SK-N-SH (cell line): ENCODE measurements around the gene PLCB3. TPM values are rescaled to one million over a fixed set of nuclear protein-coding genes. Genes with fewer than 3 reads are reported as not detected.

Experiments used
- CTCF ChIP-seq: fragments of 200-600 bp; sonication (generic); IDR thresholded peaks from 2 replicates; pipeline ENCODE4 v1.6.1; 2017; ENCODE audit warnings: antibody characterized with exemption, mild to moderate bottlenecking, moderate library complexity
- EZH2phosphoT487 ChIP-seq: fragments of 200-600 bp; sonication (generic); IDR thresholded peaks from 2 replicates; pipeline ENCODE4 v1.6.1; 2017; ENCODE audit warnings: low read depth, mixed run types, mild to moderate bottlenecking, antibody characterized with exemption, moderate library complexity, borderline replicate concordance
- FOSL2 ChIP-seq: IDR thresholded peaks from 2 replicates; pipeline ENCODE4 v1.4.0; 2012; ENCODE audit warnings: low read depth, mild to moderate bottlenecking, moderate library complexity, borderline replicate concordance
- FOXM1 ChIP-seq: IDR thresholded peaks from 2 replicates; pipeline ENCODE4 v1.4.0; 2012; ENCODE audit warnings: low read depth, mild to moderate bottlenecking
- GABPA ChIP-seq: IDR thresholded peaks from 2 replicates; pipeline ENCODE4 v1.4.0; 2012; ENCODE audit warnings: low read depth, mild to moderate bottlenecking
- GATA2 ChIP-seq: sonication (generic); formaldehyde crosslinking; IDR thresholded peaks from 2 replicates; pipeline ENCODE4 v1.5.0; 2020; ENCODE audit warnings: mild to moderate bottlenecking, missing genetic modification reagents
- IRF3 ChIP-seq: fragments of 150-350 bp; IDR thresholded peaks from 2 replicates; pipeline ENCODE4 v1.6.1; 2016; ENCODE audit warnings: mild to moderate bottlenecking, low read depth, low read length
- MEF2A ChIP-seq: IDR thresholded peaks from 2 replicates; pipeline ENCODE4 v1.4.0; 2012; ENCODE audit warnings: low read depth, borderline replicate concordance
- MXI1 ChIP-seq: IDR thresholded peaks from 2 replicates; pipeline ENCODE4 v1.6.1; 2012; ENCODE audit warnings: mild to moderate bottlenecking, low read depth, low read length, improper control_type of control experiment
- NFIC ChIP-seq: IDR thresholded peaks from 2 replicates; pipeline ENCODE4 v1.4.0; 2012; ENCODE audit warnings: borderline replicate concordance
- RCOR1 ChIP-seq: fragments of 150-350 bp; IDR thresholded peaks from 2 replicates; pipeline ENCODE4 v1.6.1; 2017; ENCODE audit warnings: antibody characterized with exemption, low read length
- REST ChIP-seq: IDR thresholded peaks from 2 replicates; pipeline ENCODE4 v1.6.1; 2012; ENCODE audit warnings: mild to moderate bottlenecking, low read depth, low read length, moderate library complexity
- RXRA ChIP-seq: IDR thresholded peaks from 2 replicates; pipeline ENCODE4 v1.4.0; 2012; ENCODE audit warnings: low read depth, mild to moderate bottlenecking, borderline replicate concordance
- SIN3A ChIP-seq: IDR thresholded peaks from 2 replicates; pipeline ENCODE4 v1.6.1; 2012; ENCODE audit warnings: low read depth, mild to moderate bottlenecking, low read length, moderate library complexity, borderline replicate concordance
- TAF1 ChIP-seq: IDR thresholded peaks from 2 replicates; pipeline ENCODE4 v1.6.1; 2012; ENCODE audit warnings: low read depth, mild to moderate bottlenecking, low read length, moderate library complexity, borderline replicate concordance
- TCF12 ChIP-seq: IDR thresholded peaks from 2 replicates; pipeline ENCODE4 v1.4.0; 2012
- TEAD4 ChIP-seq: IDR thresholded peaks from 2 replicates; pipeline ENCODE4 v1.4.0; 2012; ENCODE audit warnings: mild to moderate bottlenecking, borderline replicate concordance; ENCODE audit not compliant: insufficient read depth
- ZBTB33 ChIP-seq: IDR thresholded peaks from 2 replicates; pipeline ENCODE4 v1.4.0; 2012; ENCODE audit warnings: low read depth, borderline replicate concordance
- polyA plus RNA-seq, 3 experiments: library from polyadenylated mRNA; depleted of rRNA; stranded (reverse); fragments of >200 nt; gene quantifications; 2 replicates each; pipeline ENCODE4 v1.2.3, GENCODE V29; 2012

PLCB3 gene
- polyA plus RNA-seq, 1 of the 3 experiments (the other 2 are of a cell fraction): 30.4 TPM

GRCh38 chr11:64246871-64247728 is 4.2 kb upstream of the PLCB3 start, which contains the start of gene PPP1R14B (continued):
- TF ChIP-seq CTCF (no peak; the same call in 1 of the 2 replicates), NFIC (no peak), GABPA (peak; percentile 60), FOXM1 (no peak), SIN3A (peak; percentile 71; the same call in 1 of the 2 replicates), MEF2A (no peak), MXI1 (peak; percentile 84), FOSL2 (no peak), RCOR1 (no peak), GATA2 (no peak), TAF1 (peak; percentile 55; the same call in 1 of the 2 replicates), ZBTB33 (no peak), TEAD4 (no peak), EZH2phosphoT487 (no peak), RXRA (no peak), IRF3 (no peak), REST (no peak), TCF12 (no peak)
